Measurements from ENCODE around the gene ADARB2.

The ADARB2 gene

GRCh38 chr10:1293636-1294435 is 443.5 kb downstream of the ADARB2 start:
- peak; percentile 38 to 71 for DNase-seq

DNA sequence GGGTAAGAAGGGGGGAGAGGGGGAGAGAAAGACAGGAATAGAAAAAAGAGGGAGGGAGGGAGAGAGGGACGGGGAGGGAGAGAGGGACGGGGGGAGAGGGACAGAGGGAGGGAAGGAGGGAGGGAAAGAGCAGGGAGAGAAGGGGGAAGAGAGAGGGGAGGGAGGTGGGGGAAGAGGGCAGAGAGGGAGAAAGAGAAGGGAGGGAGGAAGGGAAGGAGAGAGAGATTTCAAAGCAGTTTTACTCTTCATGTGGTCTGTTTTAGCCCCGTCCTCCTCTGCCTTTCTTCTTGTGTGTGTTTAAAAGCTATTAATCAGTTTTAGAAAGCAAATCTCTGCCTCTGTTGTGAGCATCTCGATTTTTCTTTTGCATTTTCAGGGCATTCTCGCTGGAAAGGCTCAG is 444.2 kb downstream of the ADARB2 start:
- DNase-seq = no peak

GRCh38 chr10:1292611-1293031 is 444.7 kb downstream of the ADARB2 start:
- no peak for DNase-seq

GRCh38 chr10:1291178-1292090 is 445.9 kb downstream of the ADARB2 start:
- DNase-seq = no peak

- no peak for DNase-seq
These were observed 447.3 kb downstream of the ADARB2 start for GRCh38 chr10:1290071-1290471.

GRCh38 chr10:1289591-1289990 is 447.7 kb downstream of the ADARB2 start:
- no peak for DNase-seq

GRCh38 chr10:1287971-1288401 is 449.3 kb downstream of the ADARB2 start:
- no peak for DNase-seq

DNA sequence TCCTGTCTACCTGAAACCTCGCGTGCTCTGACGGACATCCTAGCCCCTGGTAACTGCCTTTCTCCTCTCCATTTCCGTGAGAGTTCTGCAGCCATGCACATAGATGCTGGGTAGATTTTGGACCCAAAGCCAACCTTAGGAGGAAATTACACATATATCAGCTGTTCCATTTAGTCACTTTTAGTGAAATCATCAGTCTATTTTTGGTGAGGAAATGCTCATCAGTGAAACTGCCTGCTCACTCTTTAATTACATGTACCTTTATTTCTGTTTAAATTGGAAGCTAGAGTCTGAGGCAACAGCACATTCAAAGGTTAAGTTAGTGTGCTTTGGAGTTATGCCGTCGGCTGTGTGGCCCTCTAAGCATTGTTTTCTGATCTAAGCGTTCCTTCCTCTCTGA is 449.8 kb downstream of the ADARB2 start:
- DNase-seq = no peak

DNA sequence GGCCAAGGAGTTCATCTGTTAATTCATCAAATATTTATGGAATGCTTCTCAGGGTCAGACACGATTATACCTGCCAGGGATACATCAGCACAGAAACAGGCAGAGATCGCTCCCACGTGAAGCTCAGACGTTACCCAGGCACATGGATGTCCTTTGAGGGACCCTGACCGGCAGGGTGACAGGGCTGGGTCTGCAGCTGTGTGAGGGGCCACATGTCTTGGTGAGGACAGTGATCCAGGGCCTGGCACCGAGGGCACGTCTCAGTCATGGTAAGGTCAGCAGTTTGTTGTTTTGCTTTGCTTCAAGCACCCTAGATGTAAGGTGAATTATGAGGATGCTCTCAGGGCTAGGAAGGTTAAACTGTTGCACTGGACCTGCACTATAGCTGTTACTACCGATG is 453.2 kb downstream of the ADARB2 start:
- no peak for DNase-seq

DNA sequence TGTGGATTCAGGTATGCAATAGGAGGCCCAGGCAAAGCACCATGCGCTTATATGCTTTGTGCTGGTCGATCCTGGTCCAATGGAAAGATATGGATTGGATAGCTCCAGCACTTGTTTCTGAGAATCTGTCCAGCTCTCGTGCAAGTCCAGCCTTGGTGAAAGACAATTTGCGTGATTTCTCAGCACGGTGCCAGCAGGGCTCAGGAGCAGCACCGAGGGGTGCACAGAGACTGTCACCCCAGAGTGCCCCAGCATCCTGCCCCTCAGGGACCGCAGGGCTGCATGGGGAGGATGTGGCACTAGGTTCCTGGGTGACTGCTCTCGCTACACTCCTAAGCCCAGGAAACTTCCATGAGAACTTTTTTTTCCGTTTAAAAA is 455.9 kb downstream of the ADARB2 start:
- no peak for DNase-seq

- no peak for DNase-seq
These were observed 456.6 kb downstream of the ADARB2 start for GRCh38 chr10:1280466-1281404.

DNA sequence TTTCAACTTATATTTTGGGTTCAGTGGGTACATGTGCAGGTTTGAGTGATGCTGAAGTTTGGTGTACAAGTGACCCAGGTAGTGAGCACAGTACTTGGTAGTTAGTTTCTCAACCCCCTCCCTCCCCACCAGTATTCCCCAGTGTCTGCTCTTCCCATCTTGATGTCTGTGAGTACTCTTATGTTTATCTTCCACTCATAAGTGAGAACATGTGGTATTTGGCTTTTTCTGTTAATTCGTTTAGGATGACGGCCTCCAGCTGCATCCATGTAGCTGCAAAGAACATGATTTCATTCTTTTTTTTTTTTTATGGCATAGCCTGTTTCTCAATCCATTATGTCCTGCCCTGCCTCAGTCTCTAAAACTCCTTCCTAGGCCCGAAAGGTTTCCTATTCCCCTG is 459.0 kb downstream of the ADARB2 start:
- no peak for DNase-seq

- DNase-seq = no peak
These were observed 462.4 kb downstream of the ADARB2 start for GRCh38 chr10:1274701-1275544.

DNA sequence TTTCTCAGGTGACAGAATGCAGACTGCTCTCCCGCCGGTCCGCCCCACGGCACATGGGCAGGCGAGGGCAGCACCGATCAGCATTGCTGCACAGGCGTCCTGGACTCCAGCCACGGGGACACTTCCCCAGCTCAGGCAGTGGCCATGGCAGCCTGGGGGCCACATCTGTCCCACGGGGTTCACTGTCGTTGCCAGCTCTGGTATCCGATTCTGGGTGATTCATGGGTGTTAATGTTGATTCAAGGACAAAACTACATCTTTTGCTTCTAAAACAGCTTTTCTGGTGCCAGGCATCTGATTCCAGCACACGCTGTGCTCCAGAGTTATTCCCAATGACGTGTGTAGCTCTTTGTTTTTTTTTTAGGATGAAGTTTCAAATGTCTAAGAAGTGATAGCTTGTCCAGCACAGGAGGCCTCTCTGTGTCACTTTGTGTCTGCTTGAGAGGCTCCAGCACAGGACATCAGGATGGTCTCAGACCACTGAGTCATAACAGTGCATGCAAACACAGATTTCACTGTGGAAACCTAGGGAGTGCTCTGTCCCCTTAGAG is 463.1 kb downstream of the ADARB2 start:
- DNase-seq = no peak

DNA sequence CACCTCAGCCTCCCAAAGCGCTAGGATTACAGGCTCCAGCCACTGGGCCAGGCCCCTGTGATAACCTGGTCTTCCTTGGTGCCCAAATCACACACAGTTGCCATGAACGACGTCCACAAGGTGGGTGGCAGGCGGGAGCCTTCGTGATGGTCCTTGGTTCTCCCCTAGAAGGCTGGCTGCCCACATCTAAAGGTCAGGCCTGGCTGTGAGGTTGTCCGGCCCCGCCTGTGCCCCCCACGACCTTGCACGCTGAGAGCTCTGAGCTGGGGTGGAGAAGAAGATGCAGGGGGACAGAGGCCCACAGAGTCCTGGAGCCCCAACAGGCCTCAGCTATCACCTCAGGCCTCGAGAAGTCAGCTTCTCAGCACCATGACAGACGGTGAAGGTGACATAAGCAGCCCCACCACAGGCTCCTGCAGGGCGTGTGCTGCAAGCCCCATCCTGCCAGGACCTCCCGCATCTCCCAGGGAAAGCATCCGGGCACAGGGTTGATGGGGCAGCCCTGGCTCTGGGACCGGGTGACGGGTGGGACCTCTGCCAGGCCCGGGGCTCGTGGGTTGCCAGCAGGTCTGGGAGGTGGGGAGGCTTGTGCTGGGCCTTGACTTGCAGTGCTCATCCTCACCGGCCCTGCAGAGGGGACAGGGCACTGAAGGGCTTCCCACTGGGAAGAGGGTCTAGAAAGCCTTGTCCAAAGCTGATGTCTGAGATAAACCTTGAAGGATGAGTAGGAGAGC is 463.8 kb downstream of the ADARB2 start:
- no peak for DNase-seq

DNA sequence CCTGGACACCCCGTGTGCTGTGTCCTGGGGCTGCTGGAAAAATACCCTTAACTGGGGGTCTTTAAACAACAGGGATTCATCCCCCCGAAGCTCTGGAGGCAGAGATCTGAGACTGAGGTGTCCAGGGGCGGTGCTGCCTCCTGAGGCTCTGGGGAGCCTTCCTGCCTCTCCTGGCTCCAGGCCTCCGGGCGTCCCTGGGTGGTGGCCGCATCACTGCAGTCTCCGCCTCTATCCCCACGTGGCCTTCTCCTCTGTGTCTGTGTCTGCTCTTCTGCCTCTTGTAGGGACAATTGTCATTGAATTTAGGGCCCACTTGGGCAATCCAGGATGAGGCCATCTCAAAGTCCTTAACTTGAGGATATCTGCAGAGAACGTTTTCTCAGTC is 464.6 kb downstream of the ADARB2 start:
- DNase-seq = no peak

GRCh38 chr10:1272079-1272776 is 465.1 kb downstream of the ADARB2 start:
- DNase-seq = no peak

- no peak for DNase-seq
These were observed 466.4 kb downstream of the ADARB2 start for GRCh38 chr10:1270906-1271305.

GRCh38 chr10:1270490-1270889 is 466.8 kb downstream of the ADARB2 start:
- DNase-seq = no peak

GRCh38 chr10:1268831-1269230 is 468.5 kb downstream of the ADARB2 start:
- DNase-seq = no peak

Data from hippocampal formation (tissue), 2 donors.